GM18520 (cell line): Measurements from ENCODE around the gene SVBP.
"Not testable (repeated sequence)": the region's sequence is repeated elsewhere in the genome, so short reads cannot be mapped to it uniquely, and the experiment has no call there.

ENCODE experiments used
- ATAC-seq: cut with Tn5 transposase; IDR thresholded peaks from one replicate; pipeline ENCODE4 v1.9.1; 2021; ENCODE audit not compliant: unreplicated experiment

The SVBP gene

GRCh38 chr1:42841440-42842147 is 24.4 kb upstream of the SVBP start:
- ATAC-seq, result no peak

DNA sequence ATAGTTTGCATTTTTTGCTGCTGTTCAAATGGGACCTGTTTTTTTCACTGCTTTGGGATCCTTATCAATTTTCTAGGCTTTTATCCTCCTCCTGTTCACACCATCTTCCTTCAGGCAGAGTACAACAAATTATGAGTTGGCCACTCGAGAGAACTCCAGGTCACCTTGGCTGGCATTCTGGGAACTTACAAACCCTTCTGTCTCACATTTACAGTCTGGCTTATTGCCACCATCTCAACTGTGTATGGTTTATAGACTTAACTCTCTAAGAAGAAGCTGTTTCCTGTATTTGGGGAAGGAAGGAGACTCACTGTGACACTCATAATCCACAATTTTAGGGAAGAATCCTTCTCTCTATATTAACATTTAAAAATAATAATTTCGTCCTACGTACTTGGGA is 23.8 kb upstream of the SVBP start:
- ATAC-seq, result no peak

- no peak for ATAC-seq
Measured at GRCh38 chr1:42838482-42839190, 21.4 kb upstream of the SVBP start.

DNA sequence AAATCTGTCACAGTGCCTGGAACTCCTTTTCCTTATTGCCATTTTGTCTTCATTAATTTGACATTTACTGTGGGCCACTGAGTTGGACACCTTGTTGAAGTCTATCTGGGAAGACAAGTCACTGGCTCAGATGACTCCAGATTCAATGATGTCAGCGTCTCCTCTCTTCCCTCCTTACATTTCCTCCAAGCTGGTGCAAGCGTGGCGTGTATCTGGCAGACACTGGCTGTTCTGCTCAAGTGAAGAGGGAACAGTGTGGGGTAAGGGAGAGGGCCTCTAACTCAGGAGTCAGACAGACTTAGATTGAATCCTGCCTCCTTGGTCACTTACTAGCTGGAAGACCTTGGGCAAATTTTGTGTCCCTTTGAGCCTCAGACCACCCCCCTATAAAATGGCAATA is 20.5 kb upstream of the SVBP start:
- no peak for ATAC-seq

DNA sequence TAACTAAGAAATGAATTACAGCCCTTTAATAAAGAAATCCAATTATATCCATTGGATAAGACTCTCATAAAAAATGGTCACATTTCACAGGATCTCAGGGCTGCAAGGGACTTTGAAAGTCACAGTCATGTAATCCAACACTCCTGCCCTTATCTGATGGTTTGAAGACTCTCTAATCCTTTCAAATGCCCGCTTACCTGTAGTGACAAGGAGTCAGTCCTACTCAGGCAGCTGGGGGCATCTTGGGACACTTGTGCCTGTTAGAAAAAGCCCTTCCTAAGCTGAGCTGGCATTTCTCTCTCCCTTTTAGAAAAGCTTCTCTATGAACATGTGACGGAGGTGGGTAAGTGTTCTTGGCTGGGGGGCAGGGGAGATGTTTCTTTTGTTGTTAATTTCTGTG is 18.2 kb upstream of the SVBP start:
- no peak for ATAC-seq

GRCh38 chr1:42834803-42835202 is 17.6 kb upstream of the SVBP start:
- ATAC-seq, result no peak

GRCh38 chr1:42833981-42834380 is 16.8 kb upstream of the SVBP start:
- ATAC-seq, result no peak

DNA sequence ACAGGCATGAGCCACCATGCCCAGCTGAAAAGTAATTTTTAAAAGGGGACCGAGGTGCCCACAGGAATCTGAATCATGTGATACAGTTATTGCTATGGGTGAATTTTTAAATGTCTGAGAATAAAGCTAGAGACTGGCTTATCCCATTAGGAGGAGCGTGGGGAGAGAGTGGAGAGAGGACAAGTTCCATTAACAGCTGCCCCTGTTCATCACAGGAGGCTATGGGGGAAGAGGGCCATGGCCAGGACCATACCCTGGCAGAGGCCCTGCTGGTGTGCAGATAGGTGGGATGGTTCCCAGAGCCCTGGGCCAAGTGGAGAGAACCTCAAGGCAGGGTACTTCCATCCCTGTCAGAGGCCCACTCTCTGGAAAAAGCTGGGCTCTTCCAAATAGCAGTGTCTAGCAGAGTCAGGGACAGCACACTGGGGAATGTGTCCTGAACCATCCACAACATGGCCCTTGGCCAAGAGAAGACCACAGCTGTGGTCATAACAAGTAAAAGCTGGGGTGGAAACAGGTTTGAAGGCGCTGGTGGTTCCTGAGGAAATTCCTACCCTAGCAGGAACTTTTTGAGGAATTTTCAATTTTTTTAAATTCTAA is 15.5 kb upstream of the SVBP start:
- ATAC-seq, result no peak

GRCh38 chr1:42831273-42831672 is 14.1 kb upstream of the SVBP start:
- ATAC-seq, result no peak

DNA sequence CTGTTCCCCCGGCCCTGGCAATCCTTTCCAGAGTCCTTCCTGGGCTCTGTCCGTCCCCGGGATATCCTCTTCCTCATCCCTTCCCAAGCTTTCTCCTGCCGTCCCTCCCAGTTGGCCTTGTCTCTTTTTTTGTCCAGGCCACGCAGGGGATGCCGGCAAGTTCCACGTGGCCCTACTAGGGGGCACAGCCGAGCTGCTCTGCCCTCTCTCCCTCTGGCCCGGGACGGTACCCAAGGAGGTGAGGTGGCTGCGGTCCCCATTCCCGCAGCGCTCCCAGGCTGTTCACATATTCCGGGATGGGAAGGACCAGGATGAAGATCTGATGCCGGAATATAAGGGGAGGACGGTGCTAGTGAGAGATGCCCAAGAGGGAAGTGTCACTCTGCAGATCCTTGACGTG is 13.4 kb upstream of the SVBP start:
- no peak for ATAC-seq

DNA sequence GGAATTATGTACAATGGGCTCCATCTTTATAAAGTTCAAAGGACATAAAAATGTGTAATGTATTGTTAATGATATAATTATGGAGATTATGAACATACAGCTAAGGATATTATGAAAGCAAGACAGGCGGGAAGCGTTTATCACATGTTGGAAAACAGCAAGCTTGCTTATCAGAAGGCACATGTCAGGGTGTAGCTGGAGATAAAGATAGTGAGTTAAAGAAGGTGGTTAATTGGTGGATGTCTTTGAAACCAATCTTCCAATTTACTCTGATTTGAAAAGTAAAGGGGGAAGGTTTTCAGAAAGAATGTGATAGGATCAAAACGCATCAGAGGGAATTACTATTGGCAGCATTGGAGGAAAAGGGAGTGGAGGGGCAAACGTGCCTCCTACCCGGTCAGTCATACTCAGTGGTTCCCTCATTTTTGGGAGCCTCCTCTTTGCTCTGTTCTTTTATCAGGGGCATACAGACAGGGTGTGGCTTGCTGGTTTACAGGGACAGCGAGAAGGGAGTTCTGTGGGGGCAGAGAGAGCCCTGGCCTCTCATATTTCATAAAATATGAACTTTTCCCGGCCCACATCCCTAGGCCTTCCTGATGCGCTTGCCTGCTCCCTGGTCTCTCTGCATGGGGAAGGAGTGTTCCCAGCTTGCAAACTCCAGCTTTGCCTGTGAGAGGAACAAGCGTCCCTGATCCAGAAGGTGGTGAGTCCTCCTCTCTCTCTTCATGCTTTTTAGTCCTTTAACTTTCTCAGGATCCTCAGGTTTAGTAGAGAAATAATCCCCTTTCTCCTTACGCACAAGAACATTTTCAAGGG is 8.0 kb upstream of the SVBP start:
- no peak for ATAC-seq

DNA sequence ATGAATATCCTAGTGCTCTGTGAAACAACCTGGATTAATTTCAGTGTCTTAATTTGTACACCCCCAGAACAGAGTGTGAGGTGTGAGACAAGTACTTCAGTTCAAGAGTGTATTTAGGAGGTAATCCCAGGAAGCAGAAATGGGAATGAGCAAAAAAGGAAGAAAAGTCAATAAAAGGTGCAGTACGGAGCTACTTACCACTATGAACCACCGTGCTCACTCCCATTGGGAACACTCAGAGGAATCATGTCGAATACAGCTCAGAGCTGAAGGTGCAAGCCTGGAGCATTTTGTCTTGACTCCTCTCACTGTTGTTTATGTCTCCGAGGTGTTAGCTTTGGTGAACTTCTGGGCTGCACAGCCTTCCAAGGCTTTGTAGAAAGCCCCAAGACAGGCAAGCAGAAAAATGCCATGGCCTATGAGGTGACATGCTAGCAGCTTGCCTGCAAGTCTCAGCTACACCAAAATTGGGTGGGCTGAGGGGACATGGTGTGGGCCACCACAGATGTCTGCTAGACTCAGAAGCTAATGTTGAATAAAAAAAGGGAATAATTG is 7.4 kb upstream of the SVBP start:
- no peak for ATAC-seq

DNA sequence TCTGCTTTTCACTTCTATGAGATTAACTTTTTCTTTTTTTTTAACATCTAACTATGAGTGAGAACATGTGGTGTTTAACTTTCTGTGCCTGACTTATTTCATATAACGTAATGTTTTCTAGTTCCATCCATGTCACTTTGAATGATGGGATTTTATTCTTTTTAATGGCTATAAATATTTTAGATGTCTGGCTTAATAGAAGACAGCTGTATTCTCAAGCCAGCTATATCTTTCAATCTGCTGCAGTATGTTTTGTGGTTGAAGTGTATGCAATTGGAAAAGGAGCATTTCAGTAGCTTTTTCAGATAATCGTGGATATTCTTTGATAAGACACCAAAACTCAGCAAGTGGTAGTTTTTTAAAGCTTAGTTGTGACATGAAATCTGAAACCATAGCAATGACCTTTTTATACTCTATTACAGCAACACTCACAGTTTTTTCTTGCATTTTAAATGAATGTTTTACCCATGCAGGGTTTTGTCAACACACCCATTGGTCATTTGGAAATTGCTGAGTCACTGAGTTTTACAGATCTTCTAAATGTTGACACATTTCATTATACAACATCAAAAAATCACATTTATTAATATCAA is 5.7 kb upstream of the SVBP start:
- no peak for ATAC-seq

DNA sequence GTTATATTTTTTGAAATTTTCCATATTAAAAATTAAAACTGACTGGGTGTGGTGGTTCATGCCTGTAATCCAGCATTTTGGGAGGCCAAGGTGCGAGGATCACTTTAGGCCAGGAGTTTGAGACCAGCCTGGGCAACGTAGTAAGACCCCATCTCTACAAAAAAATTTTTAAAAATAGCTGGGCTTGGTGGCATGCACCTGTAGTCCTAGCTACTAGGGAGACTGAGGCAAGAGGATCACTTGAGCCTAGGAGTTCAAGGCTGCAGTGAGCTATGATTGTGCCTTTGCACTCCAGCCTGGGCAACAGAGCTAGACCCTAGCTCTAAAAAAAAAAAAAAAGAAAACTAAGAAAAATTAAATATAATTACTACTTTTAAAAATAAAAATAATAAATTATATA is 4.5 kb upstream of the SVBP start:
- no peak for ATAC-seq

- no peak for ATAC-seq
Measured at GRCh38 chr1:42820813-42821212, 3.6 kb upstream of the SVBP start.

- no peak for ATAC-seq
Measured at GRCh38 chr1:42817976-42818375, 779 bp upstream of the SVBP start.

DNA sequence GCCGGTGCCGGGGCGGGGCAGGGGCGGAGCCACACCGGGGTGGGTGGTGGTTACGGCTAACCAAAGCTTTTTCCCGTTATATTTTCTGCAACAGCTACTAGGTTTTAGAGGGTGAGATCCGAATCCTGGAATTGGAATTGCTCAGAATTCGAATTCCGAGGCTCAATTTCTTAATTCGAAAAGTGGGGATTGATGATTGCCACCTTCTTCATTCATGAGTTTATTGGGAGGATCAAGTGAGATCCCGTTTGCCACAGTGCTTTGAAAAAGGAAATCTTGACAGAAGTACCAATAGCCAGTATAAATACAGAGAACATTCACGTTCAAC is 207 bp upstream of the SVBP start:
- ATAC-seq, result no peak

DNA sequence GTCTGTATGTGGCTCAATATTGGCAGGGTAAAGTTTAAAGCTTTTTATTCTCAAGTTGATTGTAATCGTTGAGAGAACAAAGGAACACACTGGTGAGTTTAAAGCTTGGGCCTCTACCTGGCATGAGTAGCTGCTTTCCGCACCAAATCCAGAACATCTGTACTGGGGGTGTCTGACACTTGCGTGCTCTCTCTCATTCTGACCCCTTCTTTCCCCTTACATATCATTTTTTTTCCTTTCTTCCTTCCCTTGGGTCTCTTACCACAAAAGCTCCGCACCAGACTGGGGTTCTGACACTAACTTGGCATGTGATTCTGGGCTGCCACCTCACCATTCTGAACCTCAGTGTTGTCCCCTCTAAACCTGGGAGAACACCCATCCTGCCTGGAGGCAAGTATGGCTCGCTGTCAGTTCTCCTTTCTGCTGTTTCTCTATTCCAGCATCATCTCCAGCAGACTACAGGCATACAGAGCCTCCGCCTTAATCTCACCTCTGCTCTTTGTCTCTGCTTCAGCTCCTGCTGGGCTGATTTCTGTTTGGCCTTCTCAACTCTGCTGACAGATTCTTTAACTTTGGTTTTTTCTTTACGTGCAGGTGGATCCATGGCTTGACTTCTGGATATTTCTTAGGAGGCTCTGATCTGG is 1.1 kb downstream of the SVBP start:
- no peak for ATAC-seq

DNA sequence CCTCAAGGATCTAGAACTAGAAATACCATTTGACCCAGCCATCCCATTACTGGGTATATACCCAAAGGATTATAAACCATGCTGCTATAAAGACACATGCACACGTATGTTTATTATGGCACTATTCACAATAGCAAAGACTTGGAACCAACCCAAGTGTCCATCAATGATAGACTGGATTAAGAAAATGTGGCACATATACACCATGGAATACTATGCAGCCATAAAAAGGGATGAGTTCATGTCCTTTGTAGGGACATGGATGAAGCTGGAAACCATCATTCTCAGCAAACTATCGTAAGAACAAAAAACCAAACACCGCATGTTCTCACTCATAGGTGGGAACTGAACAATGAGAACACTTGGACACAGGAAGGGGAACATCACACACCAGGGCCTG is 2.4 kb downstream of the SVBP start:
- not testable (repeated sequence) for ATAC-seq

- ATAC-seq, result no peak
Measured at GRCh38 chr1:42807056-42807668, 10.0 kb downstream of the SVBP start.
